PC-9 (cell line): Measurements from ENCODE around the gene FAM184B. TPM values are rescaled to one million over a fixed set of nuclear protein-coding genes. Genes with fewer than 3 reads are reported as not detected.

ENCODE experiments used
- BruUV-seq: library from RNA; stranded (reverse); fragments of 400-500 nt; replicated peaks from 2 replicates; lab custom pipeline; 2021; lab: Mats Ljungman, UMichigan
- CTCF ChIA-PET: fragments of 300-600 bp; sonication (Branson Sonifier 250); formaldehyde crosslinking; loops from one replicate; lab custom pipeline; 2022; ENCODE audit warnings: antibody characterized with exemption; lab: Charles Lee
- POLR2A ChIA-PET: fragments of 300-600 bp; sonication (Branson Sonifier 250); formaldehyde crosslinking; loops from one replicate; lab custom pipeline; 2022; ENCODE audit warnings: antibody characterized with exemption; ENCODE audit not compliant: unreplicated experiment; lab: Charles Lee
- DNase-seq, 2 experiments: peaks; one replicate each; pipeline versions ENCODE4 v3.0.0 to v3.0.0-alpha.2; 2015 to 2022; ENCODE audit warnings: mixed read lengths in 1 of 2
- H2AFZ ChIP-seq: fragments of 200-600 bp; sonication (generic); 2 replicates; pipeline ENCODE4 v1.8.1; 2017; ENCODE audit warnings: antibody characterized with exemption
- H3F3A ChIP-seq: fragments of 200-600 bp; sonication (generic); 2 replicates; pipeline ENCODE4 v1.8.1; 2017; ENCODE audit warnings: antibody characterized with exemption, mild to moderate bottlenecking, low read depth; ENCODE audit not compliant: insufficient read depth
- H3K27ac ChIP-seq: fragments of 200-600 bp; sonication (generic); 2 replicates; pipeline ENCODE4 v1.6.1; 2016; ENCODE audit warnings: mixed run types
- H3K27me3 ChIP-seq: fragments of 200-600 bp; sonication (generic); 2 replicates; pipeline ENCODE4 v1.6.1; 2016; ENCODE audit warnings: low read depth, mixed run types; ENCODE audit not compliant: insufficient read depth
- H3K36me3 ChIP-seq: fragments of 200-600 bp; sonication (generic); 2 replicates; pipeline ENCODE4 v1.6.1; 2016; ENCODE audit warnings: low read depth, mixed run types
- H3K4me1 ChIP-seq: fragments of 200-600 bp; sonication (generic); replicated peaks from 2 replicates; pipeline ENCODE4 v1.6.1; 2016; ENCODE audit warnings: mixed run types; ENCODE audit not compliant: insufficient read depth
- H3K4me2 ChIP-seq: fragments of 200-600 bp; sonication (generic); 2 replicates; pipeline ENCODE4 v1.6.1; 2017; ENCODE audit warnings: mixed run types
- H3K4me3 ChIP-seq: fragments of 200-600 bp; sonication (generic); 2 replicates; pipeline ENCODE4 v1.6.1; 2016; ENCODE audit warnings: mixed run types
- H3K79me2 ChIP-seq: fragments of 200-600 bp; sonication (generic); 2 replicates; pipeline ENCODE4 v1.6.1; 2017; ENCODE audit warnings: low read depth, mixed run types
- H3K9me2 ChIP-seq: fragments of 200-600 bp; sonication (generic); 2 replicates; pipeline ENCODE4 v1.8.1; 2017; ENCODE audit warnings: mild to moderate bottlenecking; ENCODE audit not compliant: insufficient read depth
- H3K9me3 ChIP-seq: fragments of 200-600 bp; sonication (generic); 2 replicates; pipeline ENCODE4 v1.8.1; 2016; ENCODE audit warnings: low read depth; ENCODE audit not compliant: insufficient read depth
- H4K20me1 ChIP-seq: fragments of 200-600 bp; sonication (generic); 2 replicates; pipeline ENCODE4 v1.8.1; 2017; ENCODE audit not compliant: insufficient read depth
- CTCF ChIP-seq: fragments of 200-600 bp; sonication (generic); conservative IDR thresholded peaks from 2 replicates; pipeline ENCODE4 v1.6.1; 2017; ENCODE audit warnings: mixed run types, antibody characterized with exemption, mild to moderate bottlenecking, moderate library complexity
- EZH2 ChIP-seq: fragments of 200-600 bp; sonication (generic); IDR thresholded peaks from 2 replicates; pipeline ENCODE4 v1.8.0; 2017; ENCODE audit warnings: antibody characterized with exemption, low read depth
- intact Hi-C: fragments of 100-400 bp; cut with micrococcal nuclease; formaldehyde crosslinking; loops from one replicate; pipeline ENCODE4 v1.10.0; 2022; ENCODE audit not compliant: unreplicated experiment
- total RNA-seq: library from RNA; stranded (reverse); gene quantifications from 2 replicates; pipeline ENCODE4 v1.2.3, GENCODE V29; 2021

FAM184B gene
- total RNA-seq, 1 experiment from 2014 or later, result not detected

GRCh38 chr4:17717301-17717700 lies 64.1 kb downstream of the FAM184B start:
- POLR2A ChIA-PET, result no interaction called here
- no peak overlapping the region for H3K4me3 ChIP-seq
- H3K36me3 ChIP-seq, result no peaks in the 10 kb centered on the region
- no peak overlapping the region for H2AFZ ChIP-seq
- H3K4me2 ChIP-seq, result no peak overlapping the region
- H3K27ac ChIP-seq, result no peak overlapping the region
- no peaks in the 10 kb centered on the region; the same call in 1 of the 2 replicates for H3K27me3 ChIP-seq
- H3K4me1 ChIP-seq, result no peaks in the 10 kb centered on the region
- no peaks in the 10 kb centered on the region for H3K79me2 ChIP-seq
- BruUV-seq, result no TSS peak
- H4K20me1 ChIP-seq, result no peaks in the 10 kb centered on the region
- intact Hi-C loops, result no loop called here
- H3F3A ChIP-seq, result no peaks in the 10 kb centered on the region
- CTCF ChIA-PET, result no interaction called here
- no peak for TF ChIP-seq CTCF
- no peak for TF ChIP-seq EZH2
- no peaks in the 10 kb centered on the region for H3K9me2 ChIP-seq
- no peaks in the 10 kb centered on the region for H3K9me3 ChIP-seq
- no peak for DNase-seq

- BruUV-seq, result no TSS peak
- no peak overlapping the region for H3K27ac ChIP-seq
- H3K9me2 ChIP-seq, result no peaks in the 10 kb centered on the region
- TF ChIP-seq CTCF, result no peak
- TF ChIP-seq EZH2, result no peak
- H3K9me3 ChIP-seq, result no peaks in the 10 kb centered on the region
- no peak overlapping the region for H2AFZ ChIP-seq
- ChIA-PET POLR2A (no interaction called here), CTCF (no interaction called here)
- H3K4me1 ChIP-seq, result no peaks in the 10 kb centered on the region
- DNase-seq, result no peak
- no peaks in the 10 kb centered on the region for H3K36me3 ChIP-seq
- intact Hi-C loops, result no loop called here
- no peak overlapping the region for H3K4me3 ChIP-seq
- H4K20me1 ChIP-seq, result no peaks in the 10 kb centered on the region
- H3K27me3 ChIP-seq, result no peaks in the 10 kb centered on the region; the same call in 1 of the 2 replicates
- no peaks in the 10 kb centered on the region for H3F3A ChIP-seq
- H3K4me2 ChIP-seq, result no peak overlapping the region
- no peaks in the 10 kb centered on the region for H3K79me2 ChIP-seq
Measured at GRCh38 chr4:17715511-17715910, 65.9 kb downstream of the FAM184B start.

- TF ChIP-seq CTCF, result no peak
- no peak for TF ChIP-seq EZH2
- no peaks in the 10 kb centered on the region for H4K20me1 ChIP-seq
- H3K36me3 ChIP-seq, result no peaks in the 10 kb centered on the region
- intact Hi-C loops, result no loop called here
- H3K79me2 ChIP-seq, result no peaks in the 10 kb centered on the region
- CTCF ChIA-PET, result no interaction called here
- no TSS peak for BruUV-seq
- no peak overlapping the region for H3K4me3 ChIP-seq
- H3K4me2 ChIP-seq, result no peak overlapping the region
- H3K9me3 ChIP-seq, result no peaks in the 10 kb centered on the region
- POLR2A ChIA-PET, result no interaction called here
- H3K9me2 ChIP-seq, result no peaks in the 10 kb centered on the region
- no peak overlapping the region for H2AFZ ChIP-seq
- H3K27me3 ChIP-seq, result no peaks in the 10 kb centered on the region; the same call in 1 of the 2 replicates
- no peak overlapping the region for H3K27ac ChIP-seq
- no peak for DNase-seq
- H3K4me1 ChIP-seq, result no peaks in the 10 kb centered on the region
- no peaks in the 10 kb centered on the region for H3F3A ChIP-seq
Measured at GRCh38 chr4:17713779-17714178, 67.6 kb downstream of the FAM184B start.
